ENCODE results near the gene PTPRK. TPM values are rescaled to one million over a fixed set of nuclear protein-coding genes. Genes with fewer than 3 reads are reported as not detected.
A peak's percentile ranks its signal among the peaks of the same experiment; 100 is the strongest.

The PTPRK gene
- total and polyA plus RNA-seq, 2 donors (not counting 1 experiment from before 2014, with no cell fraction given): 19.4 to 75.5 TPM

DNA sequence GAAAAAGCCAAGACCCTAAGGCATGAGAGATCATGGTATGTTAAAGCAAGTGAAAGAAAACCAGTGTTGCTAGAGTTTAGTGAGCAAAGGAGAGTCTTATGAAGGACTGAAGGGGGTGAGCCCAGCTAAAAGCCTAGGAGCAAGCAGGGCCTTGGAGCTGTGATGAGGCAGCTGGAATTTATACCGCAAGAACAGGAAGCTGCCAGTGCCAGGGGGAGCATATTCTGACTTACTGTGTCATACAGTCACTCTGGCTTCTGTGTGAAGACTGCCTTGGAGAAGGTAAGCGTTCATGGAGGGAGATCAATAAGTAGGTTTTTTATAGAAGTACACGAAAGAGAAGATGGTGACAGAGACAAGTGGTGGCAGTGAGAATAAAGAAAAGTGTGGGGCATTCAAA is 310.6 kb downstream of the PTPRK start:
- DNase-seq (ENCODE audit: low read depth in 2 of 2): peak; percentile 65 to 94
- Histone ChIP-seq H3K9ac (ENCODE audit: insufficient read depth, low read length) (no peak overlapping the region), H3K9me3 (ENCODE audit: control insufficient read depth, insufficient read depth, low read depth, low read length) (no peaks in the 10 kb centered on the region), H4K20me1 (ENCODE audit: control insufficient read depth, extremely low read depth, insufficient read depth, low read length) (no peaks in the 10 kb centered on the region), H3K27me3 (ENCODE audit: control insufficient read depth, insufficient read depth, low read length) (no peaks in the 10 kb centered on the region), H3K4me1 (ENCODE audit: control insufficient read depth, extremely low read depth, insufficient read depth, low read length) (peaks cover 11% of the 10 kb centered on the region), H3K4me2 (ENCODE audit: extremely low read depth, insufficient read depth, low read length) (peak overlapping the region; percentile 15), H3K4me3 (replicated peaks in 1 of 4; ENCODE audit: control extremely low read depth in 1 of 4, insufficient read depth in 1 of 4, low read depth in 3 of 4, low read length in 4 of 4) (no peak overlapping the region), H3K79me2 (ENCODE audit: control insufficient read depth, insufficient read depth, low read length) (no peaks in the 10 kb centered on the region), H3K36me3 (ENCODE audit: control insufficient read depth, insufficient read depth, low read length) (no peaks in the 10 kb centered on the region), H2AFZ (ENCODE audit: low read length) (no peak overlapping the region), H3K27ac (ENCODE audit: insufficient read depth, low read length) (no peak overlapping the region)
- no peak for TF ChIP-seq EZH2 (IDR thresholded peaks at IDR 0.05; ENCODE audit: low read length, missing control alignments)
- TF ChIP-seq, protein P1, sequence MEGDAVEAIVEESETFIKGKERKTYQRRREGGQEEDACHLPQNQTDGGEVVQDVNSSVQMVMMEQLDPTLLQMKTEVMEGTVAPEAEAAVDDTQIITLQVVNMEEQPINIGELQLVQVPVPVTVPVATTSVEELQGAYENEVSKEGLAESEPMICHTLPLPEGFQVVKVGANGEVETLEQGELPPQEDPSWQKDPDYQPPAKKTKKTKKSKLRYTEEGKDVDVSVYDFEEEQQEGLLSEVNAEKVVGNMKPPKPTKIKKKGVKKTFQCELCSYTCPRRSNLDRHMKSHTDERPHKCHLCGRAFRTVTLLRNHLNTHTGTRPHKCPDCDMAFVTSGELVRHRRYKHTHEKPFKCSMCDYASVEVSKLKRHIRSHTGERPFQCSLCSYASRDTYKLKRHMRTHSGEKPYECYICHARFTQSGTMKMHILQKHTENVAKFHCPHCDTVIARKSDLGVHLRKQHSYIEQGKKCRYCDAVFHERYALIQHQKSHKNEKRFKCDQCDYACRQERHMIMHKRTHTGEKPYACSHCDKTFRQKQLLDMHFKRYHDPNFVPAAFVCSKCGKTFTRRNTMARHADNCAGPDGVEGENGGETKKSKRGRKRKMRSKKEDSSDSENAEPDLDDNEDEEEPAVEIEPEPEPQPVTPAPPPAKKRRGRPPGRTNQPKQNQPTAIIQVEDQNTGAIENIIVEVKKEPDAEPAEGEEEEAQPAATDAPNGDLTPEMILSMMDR (conservative IDR thresholded peaks at IDR 0.05 in 1 of 2, IDR thresholded peaks at IDR 0.05 in 1 of 2; ENCODE audit: low read depth in 1 of 2, low read length in 2 of 2): no peak

- Histone ChIP-seq H3K36me3 (ENCODE audit: control insufficient read depth, insufficient read depth, low read length) (no peaks in the 10 kb centered on the region), H3K9me3 (ENCODE audit: control insufficient read depth, insufficient read depth, low read depth, low read length) (no peaks in the 10 kb centered on the region), H3K9ac (ENCODE audit: insufficient read depth, low read length) (no peak overlapping the region), H3K27me3 (ENCODE audit: control insufficient read depth, insufficient read depth, low read length) (no peaks in the 10 kb centered on the region), H4K20me1 (ENCODE audit: control insufficient read depth, extremely low read depth, insufficient read depth, low read length) (no peaks in the 10 kb centered on the region), H3K4me2 (ENCODE audit: extremely low read depth, insufficient read depth, low read length) (no peak overlapping the region), H2AFZ (ENCODE audit: low read length) (no peak overlapping the region), H3K79me2 (ENCODE audit: control insufficient read depth, insufficient read depth, low read length) (no peaks in the 10 kb centered on the region), H3K27ac (ENCODE audit: insufficient read depth, low read length) (no peak overlapping the region), H3K4me3 (replicated peaks in 1 of 4; ENCODE audit: control extremely low read depth in 1 of 4, insufficient read depth in 1 of 4, low read depth in 3 of 4, low read length in 4 of 4) (no peak overlapping the region), H3K4me1 (ENCODE audit: control insufficient read depth, extremely low read depth, insufficient read depth, low read length) (peaks cover 11% of the 10 kb centered on the region)
- peak; percentile 30 to 79 for DNase-seq (ENCODE audit: low read depth in 2 of 2)
- TF ChIP-seq EZH2 (IDR thresholded peaks at IDR 0.05; ENCODE audit: low read length, missing control alignments): no peak
- TF ChIP-seq, protein P1 (conservative IDR thresholded peaks at IDR 0.05 in 1 of 2, IDR thresholded peaks at IDR 0.05 in 1 of 2; ENCODE audit: low read depth in 1 of 2, low read length in 2 of 2): no peak
Observed at GRCh38 chr6:128208851-128209580, 311.4 kb downstream of the PTPRK start.

DNA sequence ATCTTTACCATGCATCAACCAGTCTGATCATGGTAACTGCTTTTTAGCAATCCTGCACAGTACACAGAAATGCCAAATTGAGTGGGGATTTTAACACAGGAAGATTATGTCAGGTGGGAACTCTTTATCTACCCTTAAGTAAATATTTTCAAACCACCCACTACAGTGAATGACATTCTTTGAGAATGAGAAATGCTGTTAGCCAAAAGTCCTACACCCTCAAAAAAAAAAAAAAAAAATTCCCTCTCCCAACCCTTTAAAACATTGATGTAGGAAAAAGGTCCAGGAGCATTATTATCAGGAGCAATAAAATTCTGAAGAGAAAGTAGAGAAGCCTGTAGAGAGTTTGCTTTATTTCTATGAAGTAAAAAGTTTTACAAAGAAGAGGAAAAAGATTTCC is 312.3 kb downstream of the PTPRK start:
- no peak for TF ChIP-seq EZH2 (IDR thresholded peaks at IDR 0.05; ENCODE audit: low read length, missing control alignments)
- TF ChIP-seq, protein P1 (conservative IDR thresholded peaks at IDR 0.05 in 1 of 2, IDR thresholded peaks at IDR 0.05 in 1 of 2; ENCODE audit: low read depth in 1 of 2, low read length in 2 of 2): no peak
- H3K4me3 ChIP-seq (replicated peaks in 1 of 4; ENCODE audit: control extremely low read depth in 1 of 4, insufficient read depth in 1 of 4, low read depth in 3 of 4, low read length in 4 of 4): no peak overlapping the region
- H3K36me3 ChIP-seq (ENCODE audit: control insufficient read depth, insufficient read depth, low read length): no peaks in the 10 kb centered on the region
- H3K4me2 ChIP-seq (ENCODE audit: extremely low read depth, insufficient read depth, low read length): no peak overlapping the region
- no peaks in the 10 kb centered on the region for H4K20me1 ChIP-seq (ENCODE audit: control insufficient read depth, extremely low read depth, insufficient read depth, low read length)
- H3K4me1 ChIP-seq (ENCODE audit: control insufficient read depth, extremely low read depth, insufficient read depth, low read length): peaks cover 11% of the 10 kb centered on the region
- H2AFZ ChIP-seq (ENCODE audit: low read length): no peak overlapping the region
- no peak overlapping the region for H3K27ac ChIP-seq (ENCODE audit: insufficient read depth, low read length)
- H3K9ac ChIP-seq (ENCODE audit: insufficient read depth, low read length): no peak overlapping the region
- H3K27me3 ChIP-seq (ENCODE audit: control insufficient read depth, insufficient read depth, low read length): no peaks in the 10 kb centered on the region
- no peaks in the 10 kb centered on the region for H3K9me3 ChIP-seq (ENCODE audit: control insufficient read depth, insufficient read depth, low read depth, low read length)
- peak in 1 of 2 donors; percentile 80 for DNase-seq (ENCODE audit: low read depth in 2 of 2)
- H3K79me2 ChIP-seq (ENCODE audit: control insufficient read depth, insufficient read depth, low read length): no peaks in the 10 kb centered on the region

Measured in fibroblast of lung (primary cell).